ENCODE data around the gene C14orf93.

The C14orf93 gene

DNA sequence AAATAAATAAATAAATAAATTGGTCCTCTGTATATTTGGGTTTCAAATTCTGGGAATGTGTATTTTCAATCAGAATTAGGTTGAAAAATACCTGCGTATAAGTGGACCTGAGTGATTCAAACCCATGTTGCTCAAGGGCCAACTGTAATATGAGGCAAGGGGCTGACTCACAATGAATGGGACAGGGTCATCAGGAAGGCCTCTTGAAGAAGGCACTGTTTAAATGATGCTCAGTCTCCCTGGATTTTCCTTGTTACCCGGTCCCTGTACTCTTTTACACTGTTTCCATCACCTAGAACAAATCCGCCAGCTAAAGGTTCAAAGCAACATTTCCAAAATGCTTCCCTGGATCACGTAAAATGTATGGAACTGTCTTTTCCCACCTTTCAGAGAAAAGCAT lies 21.0 kb upstream of the C14orf93 start:
- H3K9me3 ChIP-seq (ENCODE audit: control insufficient read depth, low read length) = no peaks in the 10 kb centered on the region
- WGBS, 2 experiments (ENCODE audit: insufficient coverage in 2 of 2) = 91 to 98% methylated on average over 4 of the region's 4 CpGs
- no peak overlapping the region for H3K4me3 ChIP-seq (ENCODE audit: extremely low read depth, insufficient read depth, low read length, poor library complexity, severe bottlenecking)
- peaks cover 74% of the 10 kb centered on the region for H3K36me3 ChIP-seq (ENCODE audit: control insufficient read depth, insufficient read depth, low read length)
- H3K4me1 ChIP-seq (ENCODE audit: control insufficient read depth, insufficient read depth, low read length, poor library complexity, severe bottlenecking) = peaks cover 8% of the 10 kb centered on the region
- no peak overlapping the region for H3K27ac ChIP-seq (ENCODE audit: low read depth, low read length, severe bottlenecking)

DNA sequence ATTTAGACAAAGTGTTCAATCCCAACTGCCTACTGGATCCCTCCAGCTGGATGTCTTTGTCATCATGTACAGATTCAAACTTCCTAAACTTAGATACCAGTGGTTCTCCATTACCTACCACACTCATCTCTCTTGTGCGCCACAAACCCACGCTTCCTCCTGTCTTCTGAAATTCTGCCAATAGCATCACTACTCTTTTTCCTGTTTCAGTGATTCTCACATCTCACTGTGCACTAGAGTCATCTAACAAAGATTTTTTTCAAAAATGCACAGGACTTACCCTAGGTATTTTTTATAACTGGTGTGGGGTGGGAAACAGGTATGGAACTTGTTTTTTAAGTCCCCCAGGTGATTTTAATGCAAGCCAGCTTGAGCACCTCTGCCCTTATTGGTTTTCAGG lies 18.9 kb upstream of the C14orf93 start:
- Histone ChIP-seq H3K4me3 (ENCODE audit: extremely low read depth, insufficient read depth, low read length, poor library complexity, severe bottlenecking) (no peak overlapping the region), H3K36me3 (ENCODE audit: control insufficient read depth, insufficient read depth, low read length) (peaks cover 93% of the 10 kb centered on the region), H3K4me1 (ENCODE audit: control insufficient read depth, insufficient read depth, low read length, poor library complexity, severe bottlenecking) (peaks cover 22% of the 10 kb centered on the region), H3K9me3 (ENCODE audit: control insufficient read depth, low read length) (no peaks in the 10 kb centered on the region), H3K27ac (ENCODE audit: low read depth, low read length, severe bottlenecking) (no peak overlapping the region)
- 90 to 100% methylated on average over 2 of the region's 2 CpGs for WGBS, 2 experiments (ENCODE audit: insufficient coverage in 2 of 2)

DNA sequence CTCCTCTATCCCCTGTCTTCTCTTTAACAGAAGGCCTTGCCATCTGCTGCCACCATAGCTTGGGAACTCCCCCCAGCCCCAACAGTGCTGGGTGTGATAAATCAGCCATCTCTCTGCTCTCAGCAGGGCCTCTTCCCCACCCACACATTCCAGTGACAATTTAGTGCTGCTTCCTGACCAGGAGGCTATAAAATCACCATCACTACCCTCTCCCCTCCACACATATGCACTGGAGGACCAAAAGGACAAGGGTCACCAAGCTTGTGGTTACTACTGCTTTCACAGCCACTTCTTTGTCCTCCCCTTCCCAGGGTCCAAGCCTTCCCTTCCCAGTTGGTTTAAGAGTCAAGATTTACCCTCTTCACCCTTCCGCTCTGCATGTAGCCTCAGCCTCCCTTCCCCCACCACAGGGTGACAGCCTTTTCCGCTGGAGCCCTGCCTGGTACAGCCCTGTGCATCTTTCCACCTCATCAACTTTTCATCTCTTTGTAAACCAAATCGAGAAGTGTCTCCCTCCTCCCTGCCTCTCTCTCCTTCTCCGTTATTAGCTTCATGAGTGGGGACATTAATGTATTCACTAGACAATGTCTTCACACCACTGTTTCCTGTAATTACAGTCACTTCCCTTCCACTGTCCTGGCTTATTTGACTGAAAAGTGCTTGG lies 15.3 kb upstream of the C14orf93 start:
- Histone ChIP-seq H3K9me3 (ENCODE audit: control insufficient read depth, low read length) (no peaks in the 10 kb centered on the region), H3K36me3 (ENCODE audit: control insufficient read depth, insufficient read depth, low read length) (peaks cover 75% of the 10 kb centered on the region), H3K4me1 (ENCODE audit: control insufficient read depth, insufficient read depth, low read length, poor library complexity, severe bottlenecking) (peaks cover 17% of the 10 kb centered on the region), H3K4me3 (ENCODE audit: extremely low read depth, insufficient read depth, low read length, poor library complexity, severe bottlenecking) (no peak overlapping the region), H3K27ac (ENCODE audit: low read depth, low read length, severe bottlenecking) (peak overlapping the region; percentile 78)
- WGBS, 2 experiments (ENCODE audit: insufficient coverage in 2 of 2) = 68 to 77% methylated on average over 2 to 4 of the region's 4 CpGs

DNA sequence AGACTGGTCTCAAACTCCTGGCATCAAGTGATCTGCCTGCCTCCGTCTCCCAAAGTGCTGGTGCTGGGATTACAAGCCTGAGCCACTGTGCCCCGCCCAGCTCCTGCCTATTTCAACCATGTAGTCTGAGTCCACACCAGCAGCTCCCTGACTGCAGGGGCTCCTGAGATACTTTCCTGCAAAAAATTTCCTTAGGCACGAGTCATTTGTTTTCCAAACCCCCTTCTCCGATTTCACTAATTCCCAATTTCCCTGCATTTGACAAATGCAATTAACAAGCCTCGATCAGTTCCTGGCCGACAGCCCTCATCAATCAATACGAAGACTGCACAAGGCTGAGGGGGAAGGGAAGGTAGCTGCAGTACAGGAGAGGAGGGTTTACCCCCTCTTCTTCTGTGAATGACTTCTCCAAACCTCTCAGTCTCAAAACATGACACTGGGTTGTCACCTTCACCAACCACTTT lies 14.7 kb upstream of the C14orf93 start:
- peaks cover 17% of the 10 kb centered on the region for H3K4me1 ChIP-seq (ENCODE audit: control insufficient read depth, insufficient read depth, low read length, poor library complexity, severe bottlenecking)
- no peaks in the 10 kb centered on the region for H3K9me3 ChIP-seq (ENCODE audit: control insufficient read depth, low read length)
- H3K4me3 ChIP-seq (ENCODE audit: extremely low read depth, insufficient read depth, low read length, poor library complexity, severe bottlenecking) = no peak overlapping the region
- peak overlapping the region; percentile 78 for H3K27ac ChIP-seq (ENCODE audit: low read depth, low read length, severe bottlenecking)
- peaks cover 70% of the 10 kb centered on the region for H3K36me3 ChIP-seq (ENCODE audit: control insufficient read depth, insufficient read depth, low read length)
- 75 to 92% methylated on average over 1 to 2 of the region's 7 CpGs for WGBS, 2 experiments (ENCODE audit: insufficient coverage in 2 of 2)

DNA sequence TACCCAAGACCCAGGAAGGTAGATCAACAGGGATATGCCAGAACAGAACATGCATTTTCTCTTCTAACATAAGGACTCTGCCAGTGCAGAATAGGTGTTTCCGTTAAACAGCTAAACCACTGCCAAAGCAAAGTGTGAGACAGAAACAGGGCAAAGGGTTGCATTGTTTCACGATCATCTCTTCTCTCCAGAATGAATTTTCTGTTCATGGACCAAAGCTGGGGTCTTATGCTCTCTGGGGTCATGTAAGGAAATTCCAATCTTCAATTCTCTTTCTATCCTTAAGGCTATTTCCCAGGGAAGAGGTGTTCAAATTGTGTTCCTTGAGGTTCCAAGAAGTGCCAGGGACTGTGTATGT lies 13.8 kb upstream of the C14orf93 start:
- no peaks in the 10 kb centered on the region for H3K9me3 ChIP-seq (ENCODE audit: control insufficient read depth, low read length)

DNA sequence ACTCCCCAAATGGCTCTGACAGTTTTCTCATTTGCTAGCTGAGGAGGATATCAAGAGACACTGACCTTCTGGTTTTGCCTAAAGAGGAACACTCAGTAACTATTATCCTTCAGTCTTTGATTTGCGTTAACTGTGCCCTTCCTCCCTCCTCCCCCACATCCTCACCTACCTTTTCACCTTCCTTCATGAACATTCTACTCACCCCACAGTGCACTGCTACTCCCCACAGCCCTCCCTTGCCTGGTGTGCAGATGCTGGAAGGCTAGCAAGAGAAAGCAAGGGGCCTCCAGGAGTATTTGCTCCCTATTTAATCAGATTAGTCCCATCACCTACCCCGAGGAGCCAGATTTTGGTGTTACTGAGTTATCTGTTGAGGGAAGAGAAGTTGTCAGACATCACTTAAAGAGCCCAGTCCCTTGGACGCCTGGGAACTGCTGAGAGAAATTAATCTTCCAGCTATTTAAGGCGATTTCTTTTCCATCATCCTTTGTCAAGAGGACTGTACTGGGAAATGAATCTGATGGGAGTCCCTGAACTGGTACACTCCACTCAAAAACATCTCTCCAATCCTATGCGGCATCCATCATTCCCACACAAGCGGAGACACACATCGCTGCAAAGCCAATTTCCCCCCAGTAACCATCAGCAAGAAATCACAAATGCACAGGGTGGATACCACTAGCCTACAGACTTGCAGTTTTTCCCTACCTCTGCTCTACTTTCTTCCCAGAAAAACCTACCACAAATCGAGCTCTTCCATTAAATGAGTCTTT lies 13.3 kb upstream of the C14orf93 start:
- Histone ChIP-seq H3K4me1 (ENCODE audit: control insufficient read depth, insufficient read depth, low read length, poor library complexity, severe bottlenecking) (peaks cover 17% of the 10 kb centered on the region), H3K27ac (ENCODE audit: low read depth, low read length, severe bottlenecking) (peak overlapping the region; percentile 16), H3K4me3 (ENCODE audit: extremely low read depth, insufficient read depth, low read length, poor library complexity, severe bottlenecking) (no peak overlapping the region), H3K36me3 (ENCODE audit: control insufficient read depth, insufficient read depth, low read length) (peaks cover 56% of the 10 kb centered on the region), H3K9me3 (ENCODE audit: control insufficient read depth, low read length) (no peaks in the 10 kb centered on the region)
- WGBS, 2 experiments (ENCODE audit: insufficient coverage in 2 of 2) = 85 to 91% methylated on average over 2 to 6 of the region's 8 CpGs

More for the DNA sequence above, 13.8 kb upstream of the C14orf93 start:
- Histone ChIP-seq H3K4me3 (ENCODE audit: extremely low read depth, insufficient read depth, low read length, poor library complexity, severe bottlenecking) (no peak overlapping the region), H3K27ac (ENCODE audit: low read depth, low read length, severe bottlenecking) (peak overlapping the region; percentile 10), H3K36me3 (ENCODE audit: control insufficient read depth, insufficient read depth, low read length) (peaks cover 61% of the 10 kb centered on the region), H3K4me1 (ENCODE audit: control insufficient read depth, insufficient read depth, low read length, poor library complexity, severe bottlenecking) (peaks cover 17% of the 10 kb centered on the region)
- 95 to 100% methylated on average over 1 to 2 of the region's 2 CpGs for WGBS, 2 experiments (ENCODE audit: insufficient coverage in 2 of 2)

DNA sequence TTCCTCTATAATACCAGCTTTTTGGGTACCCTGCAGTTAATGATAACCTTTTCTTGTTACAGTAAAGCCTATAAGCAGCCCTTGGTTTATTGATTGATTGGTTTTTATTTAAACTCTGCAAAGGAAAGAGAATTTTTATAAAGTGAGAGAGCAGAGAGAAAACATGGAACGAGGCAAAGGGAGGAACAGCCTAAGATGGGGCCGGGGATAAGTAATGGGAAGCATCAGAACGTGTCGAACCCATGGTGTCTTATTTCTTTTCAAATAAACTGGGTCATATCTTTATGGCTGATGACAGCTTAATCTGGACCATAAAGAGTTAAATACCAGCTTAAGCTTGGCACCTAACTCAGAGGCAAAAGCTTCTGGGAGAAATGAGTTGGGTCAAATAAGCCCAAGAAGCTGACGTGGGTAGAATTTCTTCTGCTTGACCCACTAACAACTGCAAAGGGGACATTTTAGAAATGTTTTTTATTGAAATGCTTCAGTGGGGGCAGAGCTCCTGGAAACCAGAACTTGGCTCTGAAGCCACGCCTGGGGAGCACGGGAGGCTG lies 12.0 kb upstream of the C14orf93 start:
- H3K9me3 ChIP-seq (ENCODE audit: control insufficient read depth, low read length) = no peaks in the 10 kb centered on the region
- H3K4me1 ChIP-seq (ENCODE audit: control insufficient read depth, insufficient read depth, low read length, poor library complexity, severe bottlenecking) = peaks cover 17% of the 10 kb centered on the region
- peak overlapping the region; percentile 36 for H3K27ac ChIP-seq (ENCODE audit: low read depth, low read length, severe bottlenecking)
- no peak overlapping the region for H3K4me3 ChIP-seq (ENCODE audit: extremely low read depth, insufficient read depth, low read length, poor library complexity, severe bottlenecking)
- WGBS, 2 experiments (ENCODE audit: insufficient coverage in 2 of 2) = 94 to 95% methylated on average over 4 to 7 of the region's 7 CpGs
- peaks cover 47% of the 10 kb centered on the region for H3K36me3 ChIP-seq (ENCODE audit: control insufficient read depth, insufficient read depth, low read length)

DNA sequence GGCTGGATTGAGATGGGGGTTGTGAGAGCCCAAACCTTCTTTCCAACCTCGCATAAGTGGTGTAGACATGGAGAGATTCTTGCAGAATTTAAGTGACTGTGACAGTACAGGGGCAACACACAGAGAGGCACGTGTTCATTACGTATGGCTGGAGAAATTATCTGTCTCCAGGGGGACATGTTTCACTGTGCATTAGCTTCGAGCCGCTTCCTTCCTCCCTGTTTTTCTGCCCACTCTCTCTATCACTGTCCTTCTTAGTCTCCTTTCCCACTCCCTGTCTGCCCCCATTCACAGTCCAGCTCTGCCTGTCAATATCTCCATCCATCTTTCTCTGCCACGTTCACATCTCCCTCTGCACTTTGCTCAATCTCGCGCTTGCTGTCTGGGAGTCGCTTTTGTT lies 11.5 kb upstream of the C14orf93 start:
- WGBS, 2 experiments (ENCODE audit: insufficient coverage in 2 of 2) = 80 to 94% methylated on average over 9 of the region's 9 CpGs
- no peak overlapping the region for H3K4me3 ChIP-seq (ENCODE audit: extremely low read depth, insufficient read depth, low read length, poor library complexity, severe bottlenecking)
- no peaks in the 10 kb centered on the region for H3K9me3 ChIP-seq (ENCODE audit: control insufficient read depth, low read length)
- peaks cover 41% of the 10 kb centered on the region for H3K36me3 ChIP-seq (ENCODE audit: control insufficient read depth, insufficient read depth, low read length)
- H3K27ac ChIP-seq (ENCODE audit: low read depth, low read length, severe bottlenecking) = peak overlapping the region; percentile 36
- peaks cover 17% of the 10 kb centered on the region for H3K4me1 ChIP-seq (ENCODE audit: control insufficient read depth, insufficient read depth, low read length, poor library complexity, severe bottlenecking)

DNA sequence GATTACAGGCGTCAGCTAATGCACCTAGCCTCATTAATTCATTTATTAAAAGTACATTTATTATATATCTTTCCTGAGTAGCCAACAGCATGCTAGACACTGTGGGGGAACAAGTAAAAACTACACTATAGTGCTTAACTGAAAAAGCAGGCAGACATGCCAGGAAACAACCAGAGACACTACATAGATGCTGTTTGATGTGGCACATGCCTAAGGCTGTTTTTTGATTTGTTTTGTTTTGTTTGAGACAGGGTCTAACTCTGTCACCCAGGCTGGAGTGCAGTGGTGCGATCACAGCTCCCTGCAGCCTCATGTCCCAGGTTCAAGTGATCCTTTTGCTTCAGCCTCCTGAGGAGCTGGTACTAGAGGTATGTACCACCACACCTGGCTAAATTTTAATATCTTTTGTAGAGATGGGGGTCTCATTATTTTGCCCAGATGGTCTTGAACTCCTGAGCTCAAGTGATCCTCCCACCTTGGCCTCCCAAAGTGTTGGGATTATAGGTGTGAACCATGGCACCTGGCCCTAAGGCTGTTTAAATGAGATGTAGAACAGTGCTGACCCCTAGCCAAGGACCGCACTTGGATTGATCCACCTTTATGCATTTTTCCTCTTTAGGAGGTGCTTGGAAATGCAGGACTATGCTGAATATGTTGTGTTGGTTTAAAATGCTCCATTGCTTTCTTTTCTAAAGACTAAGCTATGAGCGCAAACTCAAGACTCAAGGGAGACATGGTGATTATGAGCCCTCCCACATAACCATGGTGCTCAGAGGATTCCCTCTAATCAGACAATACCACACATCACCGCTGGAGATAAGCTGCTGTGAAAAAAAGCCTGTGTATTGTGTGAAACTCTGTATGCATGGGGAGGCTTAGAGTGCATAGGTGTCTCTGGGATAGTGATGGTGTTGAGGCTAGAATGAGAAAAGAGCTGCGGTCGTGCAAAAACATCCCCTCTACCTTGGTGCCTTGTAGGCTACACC lies 10.5 kb upstream of the C14orf93 start:
- Histone ChIP-seq H3K4me3 (ENCODE audit: extremely low read depth, insufficient read depth, low read length, poor library complexity, severe bottlenecking) (no peak overlapping the region), H3K27ac (ENCODE audit: low read depth, low read length, severe bottlenecking) (no peak overlapping the region), H3K4me1 (ENCODE audit: control insufficient read depth, insufficient read depth, low read length, poor library complexity, severe bottlenecking) (peaks cover 9% of the 10 kb centered on the region), H3K36me3 (ENCODE audit: control insufficient read depth, insufficient read depth, low read length) (peaks cover 31% of the 10 kb centered on the region), H3K9me3 (ENCODE audit: control insufficient read depth, low read length) (no peaks in the 10 kb centered on the region)
- WGBS, 2 experiments (ENCODE audit: insufficient coverage in 2 of 2) = 90 to 100% methylated on average over 1 to 2 of the region's 7 CpGs

DNA sequence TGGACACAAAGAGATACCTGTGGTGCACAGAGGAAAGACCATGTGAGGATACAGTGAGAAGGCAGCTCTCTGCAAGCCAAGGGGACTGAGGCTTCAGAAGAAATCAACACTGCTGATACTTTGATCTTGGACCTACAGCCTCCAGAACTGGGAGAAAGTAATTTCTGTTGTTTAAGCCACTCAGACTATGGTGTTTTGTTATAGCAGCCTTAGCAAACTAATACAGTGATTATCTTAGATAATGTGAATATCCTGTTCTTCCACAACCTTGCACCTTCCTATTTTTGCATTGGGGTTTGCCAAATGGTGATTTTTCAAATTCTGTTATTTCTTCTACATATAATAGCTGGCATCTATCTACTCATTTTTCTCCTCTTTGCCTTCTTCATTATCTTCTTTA lies 8.2 kb upstream of the C14orf93 start:
- no peak overlapping the region for H3K4me3 ChIP-seq (ENCODE audit: extremely low read depth, insufficient read depth, low read length, poor library complexity, severe bottlenecking)
- H3K36me3 ChIP-seq (ENCODE audit: control insufficient read depth, insufficient read depth, low read length) = peaks cover 10% of the 10 kb centered on the region
- no peaks in the 10 kb centered on the region for H3K4me1 ChIP-seq (ENCODE audit: control insufficient read depth, insufficient read depth, low read length, poor library complexity, severe bottlenecking)
- H3K9me3 ChIP-seq (ENCODE audit: control insufficient read depth, low read length) = no peaks in the 10 kb centered on the region
- no peak overlapping the region for H3K27ac ChIP-seq (ENCODE audit: low read depth, low read length, severe bottlenecking)

Data from mesodermal cell (in vitro differentiated cells).